H9 (cell line): Measurements from ENCODE around the gene GPR84. TPM values are rescaled to one million over a fixed set of nuclear protein-coding genes. Genes with fewer than 3 reads are reported as not detected.
A peak's percentile ranks its signal among the peaks of the same experiment; 100 is the strongest.

Experiments used
- DNase-seq: peaks from one replicate; pipeline ENCODE4 v3.0.0-alpha.2; 2017
- H2AFZ ChIP-seq: one replicate; pipeline ENCODE4 v1.6.1; 2013; ENCODE audit warnings: mild to moderate bottlenecking, low read length, control low read depth, moderate library complexity
- H2AK5ac ChIP-seq: 2 replicates; pipeline ENCODE4 v1.6.1; 2013; ENCODE audit warnings: low read length, control low read depth, mixed read lengths; ENCODE audit not compliant: insufficient read length
- H2BK120ac ChIP-seq: one replicate; pipeline ENCODE4 v1.6.1; 2013; ENCODE audit warnings: low read depth, mild to moderate bottlenecking, low read length, control low read depth, inconsistent platforms; ENCODE audit not compliant: poor library complexity, severe bottlenecking
- H2BK12ac ChIP-seq: 2 replicates; pipeline ENCODE4 v1.6.1; 2013; ENCODE audit warnings: low read length, control low read depth, mixed read lengths, low read depth; ENCODE audit not compliant: insufficient read length
- H2BK15ac ChIP-seq: 2 replicates; pipeline ENCODE4 v1.6.1; 2013; ENCODE audit warnings: low read depth, low read length, control low read depth
- H2BK20ac ChIP-seq: one replicate; pipeline ENCODE4 v1.6.1; 2013; ENCODE audit warnings: low read depth, mild to moderate bottlenecking, low read length, control low read depth, inconsistent platforms; ENCODE audit not compliant: poor library complexity, severe bottlenecking
- H2BK5ac ChIP-seq: 2 replicates; pipeline ENCODE4 v1.6.1; 2013; ENCODE audit warnings: low read length, control low read depth, mixed read lengths; ENCODE audit not compliant: insufficient read length
- H3K14ac ChIP-seq: 2 replicates; pipeline ENCODE4 v1.6.1; 2013; ENCODE audit warnings: low read length, control low read depth; ENCODE audit not compliant: insufficient read depth
- H3K18ac ChIP-seq: 2 replicates; pipeline ENCODE4 v1.6.1; 2013; ENCODE audit warnings: low read depth, mild to moderate bottlenecking, mixed read lengths, low read length, control low read depth; ENCODE audit not compliant: insufficient read length
- H3K23ac ChIP-seq: 2 replicates; pipeline ENCODE4 v1.6.1; 2013; ENCODE audit warnings: low read length, control low read depth, mixed read lengths, low read depth; ENCODE audit not compliant: insufficient read length
- H3K23me2 ChIP-seq: 2 replicates; pipeline ENCODE4 v1.6.1; 2013; ENCODE audit warnings: low read depth, mild to moderate bottlenecking, mixed read lengths, low read length, control low read depth; ENCODE audit not compliant: insufficient read length, poor library complexity, severe bottlenecking
- H3K27ac ChIP-seq: 2 replicates; pipeline ENCODE4 v1.5.1; 2013; ENCODE audit warnings: low read length, control low read depth, mixed read lengths, low read depth; ENCODE audit not compliant: insufficient read length
- H3K27me3 ChIP-seq: 2 replicates; pipeline ENCODE4 v1.6.1; 2013; ENCODE audit warnings: low read length, control low read depth, inconsistent platforms; ENCODE audit not compliant: insufficient read depth
- H3K4ac ChIP-seq: 2 replicates; pipeline ENCODE4 v1.6.1; 2013; ENCODE audit warnings: low read depth, mild to moderate bottlenecking, control low read depth, inconsistent platforms, low read length, moderate library complexity
- H3K4me1 ChIP-seq: 2 replicates; pipeline ENCODE4 v1.6.1; 2013; ENCODE audit warnings: low read length, control low read depth, inconsistent platforms; ENCODE audit not compliant: insufficient read depth
- H3K4me2 ChIP-seq: 2 replicates; pipeline ENCODE4 v1.6.1; 2013; ENCODE audit warnings: low read length, control low read depth, mixed read lengths; ENCODE audit not compliant: insufficient read length, insufficient read depth
- H3K56ac ChIP-seq: 2 replicates; pipeline ENCODE4 v1.6.1; 2013; ENCODE audit warnings: low read depth, mild to moderate bottlenecking, mixed read lengths, low read length, control low read depth; ENCODE audit not compliant: insufficient read length
- H3K79me1 ChIP-seq: 2 replicates; pipeline ENCODE4 v1.6.1; 2013; ENCODE audit warnings: low read depth, mild to moderate bottlenecking, moderate library complexity, low read length, control low read depth, inconsistent platforms; ENCODE audit not compliant: insufficient read depth, poor library complexity, severe bottlenecking
- H3K79me2 ChIP-seq: 2 replicates; pipeline ENCODE4 v1.6.1; 2013; ENCODE audit warnings: low read length, control low read depth, inconsistent platforms; ENCODE audit not compliant: insufficient read depth
- H3K9ac ChIP-seq: 2 replicates; pipeline ENCODE4 v1.6.1; 2013; ENCODE audit warnings: low read length, control low read depth, mixed read lengths; ENCODE audit not compliant: insufficient read length; ENCODE audit errors: extremely low read depth
- H3K9me3 ChIP-seq: one replicate; pipeline ENCODE4 v1.6.1; 2013; ENCODE audit warnings: low read depth, low read length, inconsistent platforms; ENCODE audit not compliant: control insufficient read depth
- H3T11ph ChIP-seq: one replicate; pipeline ENCODE4 v1.6.1; 2013; ENCODE audit warnings: mild to moderate bottlenecking, low read length, control low read depth, inconsistent platforms
- H4K20me1 ChIP-seq: one replicate; pipeline ENCODE4 v1.6.1; 2013; ENCODE audit not compliant: control insufficient read depth, insufficient read length, insufficient read depth
- H4K5ac ChIP-seq: 2 replicates; pipeline ENCODE4 v1.6.1; 2013; ENCODE audit warnings: low read depth, mild to moderate bottlenecking, mixed read lengths, low read length, control low read depth; ENCODE audit not compliant: insufficient read length
- H4K8ac ChIP-seq: replicated peaks from 2 replicates; pipeline ENCODE4 v1.6.1; 2013; ENCODE audit warnings: low read length, control low read depth, mixed read lengths, low read depth; ENCODE audit not compliant: insufficient read length
- H4K91ac ChIP-seq: 2 replicates; pipeline ENCODE4 v1.6.1; 2013; ENCODE audit warnings: low read depth, mild to moderate bottlenecking, moderate library complexity, mixed read lengths, low read length, control low read depth; ENCODE audit not compliant: insufficient read length
- H3K27ac Mint-ChIP-seq, 3 experiments: 2 replicates in 2 of 3; 3 replicates in 1 of 3; pipeline ENCODE4 v1.8.0; 2020 to 2021; ENCODE audit warnings: mixed read lengths in 3 of 3, mild to moderate bottlenecking in 1 of 3, moderate library complexity in 1 of 3
- H3K27me3 Mint-ChIP-seq: 2 replicates; pipeline ENCODE4 v1.8.0; 2021; ENCODE audit warnings: low read depth, mild to moderate bottlenecking, moderate library complexity, mixed read lengths
- H3K36me3 Mint-ChIP-seq, 3 experiments: 2 replicates in 2 of 3; 3 replicates in 1 of 3; pipeline ENCODE4 v1.8.0; 2020 to 2021; ENCODE audit warnings: low read depth in 3 of 3, mixed read lengths in 3 of 3; ENCODE audit not compliant: insufficient read depth in 1 of 3
- H3K4me1 Mint-ChIP-seq, 2 experiments: 2 replicates each; pipeline ENCODE4 v1.8.0; 2020; ENCODE audit warnings: mixed read lengths in 2 of 2
- H3K4me3 Mint-ChIP-seq, 2 experiments: 2 replicates in 1 of 2; 3 replicates in 1 of 2; pipeline ENCODE4 v1.8.0; 2020 to 2021; ENCODE audit warnings: mild to moderate bottlenecking in 2 of 2, mixed read lengths in 2 of 2, moderate library complexity in 1 of 2
- H3K9me3 Mint-ChIP-seq, 2 experiments: 2 replicates in 1 of 2; 3 replicates in 1 of 2; pipeline ENCODE4 v1.8.0; 2020; ENCODE audit warnings: mild to moderate bottlenecking in 2 of 2, mixed read lengths in 2 of 2, moderate library complexity in 1 of 2
- CTCF ChIP-seq: fragments of 200-600 bp; sonication (generic); conservative IDR thresholded peaks from 3 replicates; pipeline ENCODE4 v1.8.0; 2021; ENCODE audit warnings: antibody characterized with exemption, mild to moderate bottlenecking
- WGBS: extraction: QIAGEN DNeasy Blood & Tissue Kit; methylation state at CpG from one replicate; pipeline ENCODE4 v1.1.7; 2013; ENCODE audit warnings: missing lambda C conversion rate, low lambda C conversion rate, mixed read lengths; ENCODE audit not compliant: insufficient read length; ENCODE audit errors: extremely low coverage; 5-methylcytosine and 5-hydroxymethylcytosine counted together
- total RNA-seq: library from RNA; stranded (reverse); gene quantifications from 2 replicates; pipeline ENCODE4 v1.2.1, GENCODE V29; 2021

Gene GPR84
- total RNA-seq, 1 experiment from 2014 or later, result not detected

DNA sequence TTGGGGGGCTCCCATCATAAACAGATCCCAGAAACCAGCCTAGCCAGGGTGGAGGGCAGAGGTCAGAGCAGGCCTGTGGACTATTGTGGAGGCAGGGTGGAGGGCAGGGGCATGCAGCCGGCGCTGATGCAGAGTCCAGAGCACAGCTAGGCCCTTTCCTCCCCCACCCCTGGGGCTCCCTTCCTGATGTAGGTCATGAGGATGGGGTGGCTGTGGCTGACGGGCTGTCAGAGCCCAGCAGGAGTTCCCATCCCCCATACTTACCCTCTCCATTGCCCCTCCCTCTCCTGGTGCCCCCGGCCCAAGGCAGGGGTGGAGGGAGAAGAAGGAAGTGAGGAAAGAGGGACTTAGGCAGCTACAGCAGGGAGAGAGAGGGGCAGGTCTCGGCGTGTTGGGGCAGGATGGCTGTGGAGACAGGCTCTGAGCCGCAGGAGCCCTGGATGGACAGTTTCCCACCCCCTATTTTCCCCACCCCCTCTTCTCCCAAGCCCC is 25.9 kb upstream of the GPR84 start:
- no CpG with 5 or more reads among the region's 7 CpGs for WGBS
- no peaks in the 10 kb centered on the region for H3K9me3 ChIP-seq
- H3K4ac ChIP-seq, result no peak overlapping the region
- H3K27me3 Mint-ChIP-seq, result peaks cover 19% of the 10 kb centered on the region
- H3K27ac Mint-ChIP-seq, result peak overlapping the region in 2 of 3 experiments; percentile 53 to 56; a peak in 4 of 7 replicates
- H2BK5ac ChIP-seq, result no peak overlapping the region
- no peak overlapping the region for H3K18ac ChIP-seq
- peaks cover 25% of the 10 kb centered on the region for H3K23me2 ChIP-seq
- no peak overlapping the region for H2BK15ac ChIP-seq
- H3K36me3 Mint-ChIP-seq, result peaks cover 0 to 1% (median 0%) of the 10 kb centered on the region in 3 experiments; a peak in 2 of 7 replicates
- no peak overlapping the region for H3K23ac ChIP-seq
- H3K27me3 ChIP-seq, result no peaks in the 10 kb centered on the region
- H3K4me1 ChIP-seq, result peaks cover 29% of the 10 kb centered on the region
- no peak overlapping the region for H3T11ph ChIP-seq
- H3K4me3 Mint-ChIP-seq, result peak overlapping the region; percentile 80 to 88
- H2BK20ac ChIP-seq, result no peak overlapping the region
- no peaks in the 10 kb centered on the region for H3K9me3 Mint-ChIP-seq
- H2AK5ac ChIP-seq, result no peak overlapping the region
- H4K91ac ChIP-seq, result no peak overlapping the region
- H4K5ac ChIP-seq, result no peak overlapping the region
- no peaks in the 10 kb centered on the region for H3K79me1 ChIP-seq
- H3K79me2 ChIP-seq, result no peaks in the 10 kb centered on the region; the same call in 1 of the 2 replicates
- H3K14ac ChIP-seq, result no peak overlapping the region; the same call in 1 of the 2 replicates
- DNase-seq, result peak; percentile 60
- no peak overlapping the region for H2BK120ac ChIP-seq
- no peak overlapping the region for H3K27ac ChIP-seq
- peak overlapping the region; percentile 82 for H3K4me2 ChIP-seq
- H2AFZ ChIP-seq, result no peak overlapping the region
- no peaks in the 10 kb centered on the region for H4K20me1 ChIP-seq
- H2BK12ac ChIP-seq, result no peak overlapping the region
- no peak overlapping the region for H3K56ac ChIP-seq
- no peak for TF ChIP-seq CTCF
- no peak overlapping the region for H3K9ac ChIP-seq
- peaks cover 70 to 76% of the 10 kb centered on the region in 2 experiments for H3K4me1 Mint-ChIP-seq
- no peak overlapping the region for H4K8ac ChIP-seq
